Measurements from ENCODE around the gene RIPOR3. TPM values are rescaled to one million over a fixed set of nuclear protein-coding genes. Genes with fewer than 3 reads are reported as not detected.

Gene RIPOR3
- total RNA-seq, 4 donors from 2014 or later, result 8.2 to 51.2 (median 20.5) TPM

- DNase-seq, result no peak
- no peaks in the 10 kb centered on the region for H3K27me3 ChIP-seq
Measured at GRCh38 chr20:50666709-50667298, 24.5 kb downstream of the RIPOR3 start.

GRCh38 chr20:50664254-50664653, 27.1 kb downstream of the RIPOR3 start:
- Histone ChIP-seq H3K9me3 (no peaks in the 10 kb centered on the region), H3K27ac (no peak overlapping the region), H3K4me3 (no peak overlapping the region), H3K4me1 (peaks cover 0 to 11% (median 3%) of the 10 kb centered on the region in 4 donors), H3K27me3 (no peaks in the 10 kb centered on the region), H3K36me3 (no peaks in the 10 kb centered on the region)
- no peak for DNase-seq
- TF ChIP-seq CTCF (IDR thresholded peaks at IDR 0.05) (no peak), POLR2A (IDR thresholded peaks at IDR 0.05) (no peak)

More at GRCh38 chr20:50666709-50667298, 24.5 kb downstream of the RIPOR3 start:
- Histone ChIP-seq H3K9me3 (no peaks in the 10 kb centered on the region), H3K4me3 (no peak overlapping the region), H3K27ac (no peak overlapping the region), H3K36me3 (no peaks in the 10 kb centered on the region), H3K4me1 (peaks cover 0 to 8% (median 2%) of the 10 kb centered on the region in 4 donors)
- TF ChIP-seq POLR2A (IDR thresholded peaks at IDR 0.05), result no peak
- TF ChIP-seq CTCF (IDR thresholded peaks at IDR 0.05), result no peak

- Histone ChIP-seq H3K27me3 (no peaks in the 10 kb centered on the region), H3K4me1 (peaks cover 0 to 19% (median 3%) of the 10 kb centered on the region in 4 donors), H3K4me3 (no peak overlapping the region), H3K36me3 (no peaks in the 10 kb centered on the region), H3K9me3 (no peaks in the 10 kb centered on the region), H3K27ac (peak overlapping the region in 2 of 4 donors; percentile 87 to 88)
- TF ChIP-seq CTCF (IDR thresholded peaks at IDR 0.05) (peak in 4 of 6 experiments; percentile 8 to 58 (median 45)), POLR2A (IDR thresholded peaks at IDR 0.05) (peak in 1 of 2 donors; percentile 34)
- DNase-seq, result peak in 2 of 3 donors; percentile 72 to 73
Measured at GRCh38 chr20:50663095-50663821, 28.1 kb downstream of the RIPOR3 start.

- no peak for DNase-seq
- TF ChIP-seq CTCF (IDR thresholded peaks at IDR 0.05), result no peak
- TF ChIP-seq POLR2A (IDR thresholded peaks at IDR 0.05), result no peak
- Histone ChIP-seq H3K4me3 (no peak overlapping the region), H3K9me3 (no peaks in the 10 kb centered on the region), H3K27me3 (no peaks in the 10 kb centered on the region), H3K36me3 (no peaks in the 10 kb centered on the region), H3K27ac (peak overlapping the region; percentile 3 to 88 (median 48)), H3K4me1 (peaks cover 0 to 19% (median 3%) of the 10 kb centered on the region in 4 donors)
Measured at GRCh38 chr20:50659975-50660670, 31.2 kb downstream of the RIPOR3 start.

GRCh38 chr20:50658804-50659380, 32.5 kb downstream of the RIPOR3 start:
- no peak for TF ChIP-seq POLR2A (IDR thresholded peaks at IDR 0.05)
- peak in 1 of 6 experiments; percentile 32 for TF ChIP-seq CTCF (IDR thresholded peaks at IDR 0.05)
- Histone ChIP-seq H3K4me1 (peaks cover 0 to 19% (median 3%) of the 10 kb centered on the region in 4 donors), H3K27me3 (no peaks in the 10 kb centered on the region), H3K9me3 (no peaks in the 10 kb centered on the region), H3K27ac (no peak overlapping the region), H3K4me3 (no peak overlapping the region), H3K36me3 (no peaks in the 10 kb centered on the region)
- no peak for DNase-seq
